WTC11 (cell line): Measurements from ENCODE around the gene BEND6. TPM values are rescaled to one million over a fixed set of nuclear protein-coding genes. Genes with fewer than 3 reads are reported as not detected.
"Not testable (repeated sequence)": the region's sequence is repeated elsewhere in the genome, so short reads cannot be mapped to it uniquely, and the experiment has no call there.

Experiments used
- ATAC-seq: fragments of 200-7000 bp; cut with Tn5 transposase; 2 replicates; pipeline ENCODE4 v1.10.0; 2021; ENCODE audit warnings: mild to moderate bottlenecking, moderate library complexity
- CTCF ChIA-PET: fragments of 300-600 bp; sonication (Branson Sonifier 250); formaldehyde crosslinking; loops from one replicate; lab custom pipeline; 2021; ENCODE audit warnings: antibody characterized with exemption; lab: Charles Lee
- POLR2A ChIA-PET: fragments of 350-600 bp; sonication (Branson Sonifier 250); formaldehyde crosslinking; loops from one replicate; lab custom pipeline; 2021; ENCODE audit warnings: antibody characterized with exemption; lab: Charles Lee
- DNase-seq: peaks from one replicate; pipeline ENCODE4 v3.0.0; 2021; ENCODE audit warnings: low spot score
- H3K27ac Mint-ChIP-seq: 2 replicates; pipeline ENCODE4 v1.8.0; 2021; ENCODE audit warnings: mixed read lengths
- H3K27me3 Mint-ChIP-seq: 2 replicates; pipeline ENCODE4 v1.8.0; 2021; ENCODE audit warnings: low read depth, mild to moderate bottlenecking, moderate library complexity, mixed read lengths
- H3K36me3 Mint-ChIP-seq: 2 replicates; pipeline ENCODE4 v1.8.0; 2021; ENCODE audit warnings: mixed read lengths
- H3K4me1 Mint-ChIP-seq: 2 replicates; pipeline ENCODE4 v1.8.0; 2022; ENCODE audit warnings: mixed read lengths
- H3K4me3 Mint-ChIP-seq: 2 replicates; pipeline ENCODE4 v1.8.0; 2021; ENCODE audit warnings: mild to moderate bottlenecking, moderate library complexity, mixed read lengths
- H3K9me3 Mint-ChIP-seq: 2 replicates; pipeline ENCODE4 v1.8.0; 2021; ENCODE audit warnings: mixed read lengths
- EMX1 ChIP-seq: fragments of 250-450 bp; sonication (Bioruptor Pico); IDR thresholded peaks from 2 replicates; pipeline ENCODE4 v1.8.0; 2021; ENCODE audit warnings: mild to moderate bottlenecking
- ETV6 ChIP-seq: sonication (generic); formaldehyde crosslinking; IDR thresholded peaks from 2 replicates; pipeline ENCODE4 v1.8.1; 2022; ENCODE audit warnings: mild to moderate bottlenecking, missing genetic modification reagents
- FOXK1 ChIP-seq: sonication (generic); formaldehyde crosslinking; IDR thresholded peaks from 2 replicates; pipeline ENCODE4 v1.8.0; 2022; ENCODE audit warnings: mild to moderate bottlenecking, moderate library complexity, missing genetic modification reagents
- GABPB1 ChIP-seq: sonication (generic); formaldehyde crosslinking; IDR thresholded peaks from 2 replicates; pipeline ENCODE4 v1.8.1; 2023; ENCODE audit warnings: mild to moderate bottlenecking, missing genetic modification reagents
- HMGA2 ChIP-seq: fragments of 250-450 bp; sonication (Bioruptor Pico); IDR thresholded peaks from 2 replicates; pipeline ENCODE4 v1.4.0; 2021; ENCODE audit warnings: mild to moderate bottlenecking, moderate library complexity
- NFE2L1 ChIP-seq: sonication (generic); formaldehyde crosslinking; IDR thresholded peaks from 2 replicates; pipeline ENCODE4 v1.8.1; 2023; ENCODE audit warnings: missing genetic modification reagents
- NR2C2 ChIP-seq: sonication (generic); formaldehyde crosslinking; IDR thresholded peaks from 2 replicates; pipeline ENCODE4 v1.8.0; 2022; ENCODE audit warnings: mild to moderate bottlenecking, missing genetic modification reagents
- RELA ChIP-seq: sonication (generic); formaldehyde crosslinking; IDR thresholded peaks from 2 replicates; pipeline ENCODE4 v1.8.1; 2022; ENCODE audit warnings: missing genetic modification reagents, mild to moderate bottlenecking, borderline replicate concordance
- SMAD3 ChIP-seq: sonication (generic); formaldehyde crosslinking; IDR thresholded peaks from 2 replicates; pipeline ENCODE4 v1.8.0; 2022; ENCODE audit warnings: missing genetic modification reagents, mild to moderate bottlenecking, borderline replicate concordance
- SP1 ChIP-seq: sonication (generic); formaldehyde crosslinking; conservative IDR thresholded peaks from 2 replicates; pipeline ENCODE4 v1.8.1; 2022; ENCODE audit warnings: missing genetic modification reagents
- TEAD1 ChIP-seq: sonication (generic); formaldehyde crosslinking; IDR thresholded peaks from 2 replicates; pipeline ENCODE4 v1.8.0; 2022; ENCODE audit warnings: mild to moderate bottlenecking, missing genetic modification reagents
- TP53 ChIP-seq: sonication (generic); formaldehyde crosslinking; IDR thresholded peaks from 2 replicates; pipeline ENCODE4 v1.8.1; 2023; ENCODE audit warnings: mild to moderate bottlenecking, missing genetic modification reagents
- ZNF317 ChIP-seq: sonication (generic); formaldehyde crosslinking; IDR thresholded peaks from 2 replicates; pipeline ENCODE4 v1.8.1; 2023; ENCODE audit warnings: low read depth, mild to moderate bottlenecking, moderate library complexity, missing genetic modification reagents, borderline replicate concordance
- ZNF423 ChIP-seq: fragments of 250-450 bp; sonication (Bioruptor Pico); IDR thresholded peaks from 2 replicates; pipeline ENCODE4 v2.1.2; 2022; ENCODE audit warnings: mild to moderate bottlenecking, moderate library complexity
- total RNA-seq: library from RNA; stranded (reverse); gene quantifications from 3 replicates; pipeline ENCODE4 v1.2.3, GENCODE V29; 2021
- TF ChIP-seq, protein P1 (sequence below): sonication (generic); formaldehyde crosslinking; conservative IDR thresholded peaks from 2 replicates; pipeline ENCODE4 v1.8.1; 2023; ENCODE audit warnings: mild to moderate bottlenecking, low read depth, missing genetic modification reagents, moderate library complexity
- TF ChIP-seq, protein P2 (sequence below): sonication (generic); formaldehyde crosslinking; IDR thresholded peaks from 2 replicates; pipeline ENCODE4 v1.8.0; 2022; ENCODE audit warnings: mild to moderate bottlenecking, missing genetic modification reagents
- TF ChIP-seq, protein P3 (sequence below): sonication (generic); formaldehyde crosslinking; IDR thresholded peaks from 2 replicates; pipeline ENCODE4 v1.8.1; 2022; ENCODE audit warnings: mild to moderate bottlenecking, moderate library complexity, missing genetic modification reagents
- TF ChIP-seq, protein P4 (sequence below): sonication (generic); formaldehyde crosslinking; IDR thresholded peaks from 2 replicates; pipeline ENCODE4 v1.8.0; 2023; ENCODE audit warnings: missing genetic modification reagents
- TF ChIP-seq, protein P5 (sequence below): sonication (generic); formaldehyde crosslinking; IDR thresholded peaks from 2 replicates; pipeline ENCODE4 v1.8.0; 2022; ENCODE audit warnings: mild to moderate bottlenecking, missing genetic modification reagents
- TF ChIP-seq, protein P6 (sequence below): sonication (generic); formaldehyde crosslinking; conservative IDR thresholded peaks from 2 replicates; pipeline ENCODE4 v1.8.1; 2022; ENCODE audit warnings: mild to moderate bottlenecking, missing genetic modification reagents

The BEND6 gene
- total RNA-seq, 1 experiment from 2014 or later, result 1.5 TPM

DNA sequence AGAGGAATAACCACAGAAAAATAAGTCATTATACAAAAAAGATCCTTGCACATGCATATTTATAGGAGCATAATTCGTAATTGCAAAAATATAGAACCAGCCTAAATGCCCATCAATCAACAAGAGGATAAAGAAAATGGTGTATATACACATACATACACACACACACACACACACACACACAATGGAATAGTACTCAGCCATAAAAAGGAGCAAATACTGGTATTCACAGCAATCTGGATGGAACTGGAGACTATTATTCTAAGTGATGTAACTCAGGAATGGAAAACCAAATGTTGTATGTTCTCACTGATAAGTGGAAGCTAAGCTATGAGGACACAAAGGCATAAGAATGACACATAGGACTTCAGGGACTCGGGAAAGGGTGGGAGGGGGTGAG lies 89.7 kb downstream of the BEND6 start (continued):
- TF ChIP-seq, protein P1, sequence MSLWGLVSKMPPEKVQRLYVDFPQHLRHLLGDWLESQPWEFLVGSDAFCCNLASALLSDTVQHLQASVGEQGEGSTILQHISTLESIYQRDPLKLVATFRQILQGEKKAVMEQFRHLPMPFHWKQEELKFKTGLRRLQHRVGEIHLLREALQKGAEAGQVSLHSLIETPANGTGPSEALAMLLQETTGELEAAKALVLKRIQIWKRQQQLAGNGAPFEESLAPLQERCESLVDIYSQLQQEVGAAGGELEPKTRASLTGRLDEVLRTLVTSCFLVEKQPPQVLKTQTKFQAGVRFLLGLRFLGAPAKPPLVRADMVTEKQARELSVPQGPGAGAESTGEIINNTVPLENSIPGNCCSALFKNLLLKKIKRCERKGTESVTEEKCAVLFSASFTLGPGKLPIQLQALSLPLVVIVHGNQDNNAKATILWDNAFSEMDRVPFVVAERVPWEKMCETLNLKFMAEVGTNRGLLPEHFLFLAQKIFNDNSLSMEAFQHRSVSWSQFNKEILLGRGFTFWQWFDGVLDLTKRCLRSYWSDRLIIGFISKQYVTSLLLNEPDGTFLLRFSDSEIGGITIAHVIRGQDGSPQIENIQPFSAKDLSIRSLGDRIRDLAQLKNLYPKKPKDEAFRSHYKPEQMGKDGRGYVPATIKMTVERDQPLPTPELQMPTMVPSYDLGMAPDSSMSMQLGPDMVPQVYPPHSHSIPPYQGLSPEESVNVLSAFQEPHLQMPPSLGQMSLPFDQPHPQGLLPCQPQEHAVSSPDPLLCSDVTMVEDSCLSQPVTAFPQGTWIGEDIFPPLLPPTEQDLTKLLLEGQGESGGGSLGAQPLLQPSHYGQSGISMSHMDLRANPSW, result no peak
- TF ChIP-seq SP1 (no peak), NFE2L1 (no peak)
- TF ChIP-seq, all 79 proteins: peak for 0

DNA sequence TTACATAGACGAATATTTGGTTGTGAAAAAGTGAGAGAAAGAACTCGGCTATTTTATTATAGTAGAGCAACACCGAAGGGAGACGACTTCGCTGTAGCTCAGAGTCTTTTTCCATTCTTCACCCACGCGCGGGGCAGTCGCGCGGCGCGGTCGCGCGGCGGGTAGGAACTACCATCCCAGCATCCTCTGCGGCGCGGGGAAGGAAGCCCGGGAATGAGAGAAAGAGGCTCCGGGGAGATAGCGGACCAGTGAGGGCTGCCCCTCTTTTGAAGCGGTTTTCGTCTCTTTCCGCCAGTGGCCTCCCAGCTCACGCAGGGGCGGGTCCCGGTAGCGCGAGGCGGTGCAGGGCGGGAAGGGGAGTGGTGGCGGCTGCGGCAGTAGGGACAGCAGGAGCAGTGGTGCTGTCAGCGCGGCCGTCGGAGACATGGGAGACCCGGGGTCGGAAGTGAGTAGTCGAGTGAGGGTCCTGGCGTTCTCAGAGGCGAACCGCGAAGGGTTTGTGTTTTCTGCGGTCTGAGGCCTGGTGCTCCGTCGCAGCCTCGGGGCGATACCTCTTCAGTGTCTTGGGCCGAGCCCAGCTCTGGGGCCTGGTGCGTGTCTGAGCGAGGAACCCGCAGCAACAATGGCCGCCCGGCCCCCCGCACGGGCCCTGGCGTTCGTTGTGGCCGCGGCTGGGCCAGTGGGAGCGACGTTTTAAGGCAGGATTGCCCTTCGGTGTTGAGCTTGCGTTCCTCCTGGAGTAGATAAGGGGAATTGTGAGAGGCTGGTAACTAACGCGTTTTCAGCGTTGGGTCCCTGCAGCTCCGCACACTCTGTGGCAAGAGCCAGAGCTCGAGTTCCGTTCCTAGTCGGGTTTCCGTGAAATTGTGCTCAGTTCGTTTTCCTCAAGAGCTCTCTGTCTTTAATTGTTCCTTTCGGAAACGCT lies 91.7 kb downstream of the BEND6 start, which contains the start of gene KIAA1586:
KIAA1586 (plus strand) TSS at position 362 of the 925 bp plus-strand sequence; CDS start at position 425, 63 bp downstream.
- peak; percentile 97 for ATAC-seq
- Mint-ChIP-seq H3K27me3 (peaks cover 35% of the 10 kb centered on the region), H3K4me1 (peaks cover 15% of the 10 kb centered on the region), H3K4me3 (peak within 1 kb of the TSS; percentile 83), H3K27ac (peak within 1 kb of the TSS; percentile 90), H3K36me3 (peaks cover 24% of the 10 kb centered on the region)
- TF ChIP-seq SMAD3 (CRISPR knock-in tag) (0 out of 2 replicates have a peak, but pooled peaks have one; percentile 45), GABPB1 (CRISPR knock-in tag) (peak; percentile 75), FOXK1 (0 out of 2 replicates have a peak, but pooled peaks have one; percentile 45), ETV6 (CRISPR knock-in tag) (0 out of 2 replicates have a peak, but pooled peaks have one; percentile 47), TEAD1 (peak; percentile 37; the same call in 1 of the 2 replicates)
- TF ChIP-seq, protein P2, sequence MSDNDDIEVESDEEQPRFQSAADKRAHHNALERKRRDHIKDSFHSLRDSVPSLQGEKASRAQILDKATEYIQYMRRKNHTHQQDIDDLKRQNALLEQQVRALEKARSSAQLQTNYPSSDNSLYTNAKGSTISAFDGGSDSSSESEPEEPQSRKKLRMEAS (CRISPR knock-in tag), result peak; percentile 65; the same call in 1 of the 2 replicates
- TF ChIP-seq, protein P3, sequence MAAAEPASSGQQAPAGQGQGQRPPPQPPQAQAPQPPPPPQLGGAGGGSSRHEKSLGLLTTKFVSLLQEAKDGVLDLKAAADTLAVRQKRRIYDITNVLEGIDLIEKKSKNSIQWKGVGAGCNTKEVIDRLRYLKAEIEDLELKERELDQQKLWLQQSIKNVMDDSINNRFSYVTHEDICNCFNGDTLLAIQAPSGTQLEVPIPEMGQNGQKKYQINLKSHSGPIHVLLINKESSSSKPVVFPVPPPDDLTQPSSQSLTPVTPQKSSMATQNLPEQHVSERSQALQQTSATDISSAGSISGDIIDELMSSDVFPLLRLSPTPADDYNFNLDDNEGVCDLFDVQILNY (CRISPR knock-in tag), result peak; percentile 89
- not testable (repeated sequence) for H3K9me3 Mint-ChIP-seq
- DNase-seq, result peak; percentile 81
- ChIA-PET CTCF (interaction anchor here (0.6 to 1.5 kb wide), 3 partner anchors 91 to 144 kb away, joined by 3 to 4 read pairs (median 3); partner anchors contain the start of gene BEND6), POLR2A (interaction anchor here (0.8 kb wide), 1 partner anchor 92 kb away, joined by 3 read pairs; the partner anchor contains the start of gene BEND6)

DNA sequence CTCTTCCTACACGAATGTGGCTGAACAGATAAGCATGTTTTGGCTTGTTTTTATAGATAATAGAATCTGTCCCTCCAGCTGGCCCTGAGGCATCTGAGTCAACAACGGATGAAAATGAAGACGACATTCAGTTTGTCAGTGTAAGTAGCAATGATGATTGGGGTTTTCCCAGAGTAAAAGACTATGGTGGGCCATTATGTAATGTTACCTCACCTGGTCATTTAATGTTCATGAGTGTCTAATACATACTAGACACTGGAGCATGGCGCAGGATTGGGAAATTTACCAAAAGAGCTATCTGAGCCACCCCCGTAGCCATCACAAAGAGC lies 92.3 kb downstream of the BEND6 start:
- H3K4me3 Mint-ChIP-seq, H3K9me3 Mint-ChIP-seq, H3K27ac Mint-ChIP-seq, ATAC-seq, POLR2A ChIA-PET, DNase-seq, CTCF ChIA-PET: not testable (repeated sequence)
- peaks cover 29% of the 10 kb centered on the region for H3K27me3 Mint-ChIP-seq
- peaks cover 27% of the 10 kb centered on the region for H3K36me3 Mint-ChIP-seq
- H3K4me1 Mint-ChIP-seq, result peaks cover 15% of the 10 kb centered on the region

DNA sequence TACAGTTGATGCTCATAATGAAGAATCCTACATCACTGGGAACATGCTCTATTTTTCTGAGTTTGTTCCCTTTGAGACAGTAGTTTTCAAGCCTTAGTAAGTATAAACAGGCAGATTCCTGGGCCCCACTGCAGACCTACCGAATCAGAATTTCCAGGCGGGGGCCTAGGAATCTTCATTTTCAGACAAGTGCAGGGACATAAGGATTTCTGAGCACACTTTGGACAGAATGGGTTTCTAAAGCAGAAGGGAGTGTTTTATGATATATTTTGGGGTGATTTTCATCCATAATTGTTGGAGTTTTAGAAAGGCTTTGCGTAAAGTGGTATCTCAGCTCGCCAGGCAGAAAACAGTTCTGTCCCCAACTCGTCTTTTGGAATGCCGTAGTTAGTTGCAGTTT lies 93.0 kb downstream of the BEND6 start:
- H3K27me3 Mint-ChIP-seq, result peaks cover 23% of the 10 kb centered on the region
- H3K4me1 Mint-ChIP-seq, result peaks cover 15% of the 10 kb centered on the region
- peak overlapping the region; percentile 48 for H3K4me3 Mint-ChIP-seq
- H3K9me3 Mint-ChIP-seq, POLR2A ChIA-PET, CTCF ChIA-PET, DNase-seq, H3K27ac Mint-ChIP-seq, ATAC-seq: not testable (repeated sequence)
- H3K36me3 Mint-ChIP-seq, result peaks cover 29% of the 10 kb centered on the region

DNA sequence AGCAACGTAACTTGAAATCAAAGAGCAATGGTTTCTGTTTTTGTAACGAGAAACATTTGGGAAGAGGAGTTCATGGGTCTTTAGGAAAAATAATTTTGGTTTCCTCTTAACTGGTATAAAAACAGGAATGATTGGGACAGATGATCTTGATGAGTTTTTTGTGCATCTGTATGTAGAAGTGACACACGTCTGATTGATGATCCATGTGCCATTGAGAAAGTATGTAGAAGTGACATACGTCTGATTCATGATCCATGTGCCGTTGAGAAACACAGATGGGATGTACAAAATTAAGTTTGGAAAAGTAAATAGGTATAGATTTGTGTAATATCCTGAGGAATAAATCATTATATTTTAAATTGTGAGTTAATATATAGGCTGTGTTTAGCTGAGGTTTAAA lies 93.7 kb downstream of the BEND6 start:
- H3K9me3 Mint-ChIP-seq, result no peaks in the 10 kb centered on the region
- no peak overlapping the region for H3K27ac Mint-ChIP-seq
- H3K36me3 Mint-ChIP-seq, result peaks cover 36% of the 10 kb centered on the region
- peaks cover 18% of the 10 kb centered on the region for H3K27me3 Mint-ChIP-seq
- CTCF ChIA-PET, result no interaction called here
- ATAC-seq, result no peak
- H3K4me3 Mint-ChIP-seq, result peak overlapping the region; percentile 48
- POLR2A ChIA-PET, result interaction anchor here (0.6 kb wide), 1 partner anchor 111 kb away, joined by 4 read pairs; no protein-coding TSS in a partner anchor
- peaks cover 15% of the 10 kb centered on the region for H3K4me1 Mint-ChIP-seq
- DNase-seq, result no peak
- TF ChIP-seq, protein P4, sequence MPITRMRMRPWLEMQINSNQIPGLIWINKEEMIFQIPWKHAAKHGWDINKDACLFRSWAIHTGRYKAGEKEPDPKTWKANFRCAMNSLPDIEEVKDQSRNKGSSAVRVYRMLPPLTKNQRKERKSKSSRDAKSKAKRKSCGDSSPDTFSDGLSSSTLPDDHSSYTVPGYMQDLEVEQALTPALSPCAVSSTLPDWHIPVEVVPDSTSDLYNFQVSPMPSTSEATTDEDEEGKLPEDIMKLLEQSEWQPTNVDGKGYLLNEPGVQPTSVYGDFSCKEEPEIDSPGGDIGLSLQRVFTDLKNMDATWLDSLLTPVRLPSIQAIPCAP (CRISPR knock-in tag), result no peak
- TF ChIP-seq HMGA2 (CRISPR knock-in tag), result no peak
- TF ChIP-seq EMX1 (CRISPR knock-in tag), result no peak
- no peak for TF ChIP-seq NFE2L1
- TF ChIP-seq, protein P5, sequence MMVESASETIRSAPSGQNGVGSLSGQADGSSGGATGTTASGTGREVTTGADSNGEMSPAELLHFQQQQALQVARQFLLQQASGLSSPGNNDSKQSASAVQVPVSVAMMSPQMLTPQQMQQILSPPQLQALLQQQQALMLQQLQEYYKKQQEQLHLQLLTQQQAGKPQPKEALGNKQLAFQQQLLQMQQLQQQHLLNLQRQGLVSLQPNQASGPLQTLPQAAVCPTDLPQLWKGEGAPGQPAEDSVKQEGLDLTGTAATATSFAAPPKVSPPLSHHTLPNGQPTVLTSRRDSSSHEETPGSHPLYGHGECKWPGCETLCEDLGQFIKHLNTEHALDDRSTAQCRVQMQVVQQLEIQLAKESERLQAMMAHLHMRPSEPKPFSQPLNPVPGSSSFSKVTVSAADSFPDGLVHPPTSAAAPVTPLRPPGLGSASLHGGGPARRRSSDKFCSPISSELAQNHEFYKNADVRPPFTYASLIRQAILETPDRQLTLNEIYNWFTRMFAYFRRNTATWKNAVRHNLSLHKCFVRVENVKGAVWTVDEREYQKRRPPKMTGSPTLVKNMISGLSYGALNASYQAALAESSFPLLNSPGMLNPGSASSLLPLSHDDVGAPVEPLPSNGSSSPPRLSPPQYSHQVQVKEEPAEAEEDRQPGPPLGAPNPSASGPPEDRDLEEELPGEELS (CRISPR knock-in tag), result no peak
- TF ChIP-seq ZNF423 (CRISPR knock-in tag), result no peak
- TF ChIP-seq, protein P6, sequence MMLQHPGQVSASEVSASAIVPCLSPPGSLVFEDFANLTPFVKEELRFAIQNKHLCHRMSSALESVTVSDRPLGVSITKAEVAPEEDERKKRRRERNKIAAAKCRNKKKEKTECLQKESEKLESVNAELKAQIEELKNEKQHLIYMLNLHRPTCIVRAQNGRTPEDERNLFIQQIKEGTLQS (CRISPR knock-in tag), result no peak
- no peak for TF ChIP-seq NR2C2 (CRISPR knock-in tag)
- TF ChIP-seq RELA, result no peak
- TF ChIP-seq ZNF317 (CRISPR knock-in tag), result no peak
- TF ChIP-seq TP53 (CRISPR knock-in tag), result no peak
